ENCODE results near the gene PARP1.

GRCh38 chr1:226353698-226354525, 54.0 kb downstream of the PARP1 start:
- no peak for TF ChIP-seq CTCF (conservative IDR thresholded peaks at IDR 0.05 in 1 of 2, IDR thresholded peaks at IDR 0.05 in 1 of 2; ENCODE audit: low read depth in 1 of 2, low read length in 2 of 2)
- TF ChIP-seq EZH2 (IDR thresholded peaks at IDR 0.05; ENCODE audit: low read length, missing control alignments) = no peak

All from fibroblast of lung (primary cell).